ENCODE measurements around the gene HERPUD1. TPM values are rescaled to one million over a fixed set of nuclear protein-coding genes. Genes with fewer than 3 reads are reported as not detected.
A peak's percentile ranks its signal among the peaks of the same experiment; 100 is the strongest.

HERPUD1 gene
- total RNA-seq, 2 experiments from 2014 or later: 217 to 227 TPM

DNA sequence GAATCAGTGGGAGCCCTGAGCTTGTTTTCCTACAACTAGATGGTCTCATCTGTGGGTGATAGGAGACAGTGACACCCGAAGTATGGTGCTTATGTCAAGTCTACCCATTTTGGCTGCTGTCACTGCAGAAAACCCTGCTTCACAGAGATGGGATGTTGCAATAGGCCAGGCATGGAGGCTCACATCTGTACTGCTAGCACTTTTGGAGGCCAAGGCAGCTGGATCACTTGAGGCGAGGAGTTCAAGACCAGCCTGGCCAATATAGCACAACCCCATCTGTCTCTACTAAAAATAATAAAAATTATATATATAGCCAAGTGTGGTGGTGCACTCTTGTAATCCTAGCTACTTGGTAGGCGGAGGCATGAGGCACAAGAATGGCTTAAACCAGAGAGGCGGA lies 2.3 kb upstream of the HERPUD1 start:
- Histone ChIP-seq H3K4me3 (ENCODE audit: low read length) (no peak overlapping the region), H3K36me3 (ENCODE audit: insufficient read depth, low read length) (peaks cover 4% of the 10 kb centered on the region), H3K27me3 (ENCODE audit: control insufficient read depth in 1 of 2, insufficient read depth in 2 of 2, low read length in 2 of 2) (no peaks in the 10 kb centered on the region), H3K27ac (ENCODE audit: low read depth in 1 of 2, low read length in 2 of 2) (no peak overlapping the region), H3K9me3 (ENCODE audit: control insufficient read depth in 1 of 2, insufficient read depth in 1 of 2, low read length in 2 of 2) (no peaks in the 10 kb centered on the region), H3K4me1 (ENCODE audit: insufficient read depth, low read length) (peaks cover 20% of the 10 kb centered on the region)
- peaks cover 26% of the 10 kb centered on the region for H3K4me1 Mint-ChIP-seq (ENCODE audit: low read depth)
- CTCF ChIA-PET: no interaction called here
- peaks cover 26% of the 10 kb centered on the region for H3K36me3 Mint-ChIP-seq (ENCODE audit: low read depth)
- H3K9me3 Mint-ChIP-seq: no peaks in the 10 kb centered on the region
- TF ChIP-seq, protein P1, sequence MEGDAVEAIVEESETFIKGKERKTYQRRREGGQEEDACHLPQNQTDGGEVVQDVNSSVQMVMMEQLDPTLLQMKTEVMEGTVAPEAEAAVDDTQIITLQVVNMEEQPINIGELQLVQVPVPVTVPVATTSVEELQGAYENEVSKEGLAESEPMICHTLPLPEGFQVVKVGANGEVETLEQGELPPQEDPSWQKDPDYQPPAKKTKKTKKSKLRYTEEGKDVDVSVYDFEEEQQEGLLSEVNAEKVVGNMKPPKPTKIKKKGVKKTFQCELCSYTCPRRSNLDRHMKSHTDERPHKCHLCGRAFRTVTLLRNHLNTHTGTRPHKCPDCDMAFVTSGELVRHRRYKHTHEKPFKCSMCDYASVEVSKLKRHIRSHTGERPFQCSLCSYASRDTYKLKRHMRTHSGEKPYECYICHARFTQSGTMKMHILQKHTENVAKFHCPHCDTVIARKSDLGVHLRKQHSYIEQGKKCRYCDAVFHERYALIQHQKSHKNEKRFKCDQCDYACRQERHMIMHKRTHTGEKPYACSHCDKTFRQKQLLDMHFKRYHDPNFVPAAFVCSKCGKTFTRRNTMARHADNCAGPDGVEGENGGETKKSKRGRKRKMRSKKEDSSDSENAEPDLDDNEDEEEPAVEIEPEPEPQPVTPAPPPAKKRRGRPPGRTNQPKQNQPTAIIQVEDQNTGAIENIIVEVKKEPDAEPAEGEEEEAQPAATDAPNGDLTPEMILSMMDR (IDR thresholded peaks at IDR 0.05): no peak
- no peak for ATAC-seq (ENCODE audit: poor library complexity)
- DNase-seq: no peak
- no peak overlapping the region for H3K4me3 Mint-ChIP-seq
- H3K27me3 Mint-ChIP-seq: no peaks in the 10 kb centered on the region
- POLR2A ChIA-PET: no interaction called here
- H3K27ac Mint-ChIP-seq: peak overlapping the region; percentile 17
- intact Hi-C loops (cut with DNase I, micrococcal nuclease): loop anchor here (2.0 to 10.0 kb wide), 8 partner anchors 62 to 805 kb away; partner anchors contain the start of genes SLC12A3 (in 2 of the 2), ARL2BP (in 1 of the 2), CCDC102A (in 1 of the 2) and KATNB1 (in 1 of the 2)

GRCh38 chr16:56930486-56931270 lies 1.3 kb upstream of the HERPUD1 start:
- Histone ChIP-seq H3K9me3 (ENCODE audit: control insufficient read depth in 1 of 2, insufficient read depth in 1 of 2, low read length in 2 of 2) (no peaks in the 10 kb centered on the region), H3K4me3 (ENCODE audit: low read length) (no peak overlapping the region), H3K27ac (ENCODE audit: low read depth in 1 of 2, low read length in 2 of 2) (no peak overlapping the region), H3K36me3 (ENCODE audit: insufficient read depth, low read length) (peaks cover 14% of the 10 kb centered on the region), H3K27me3 (ENCODE audit: control insufficient read depth in 1 of 2, insufficient read depth in 2 of 2, low read length in 2 of 2) (no peaks in the 10 kb centered on the region), H3K4me1 (ENCODE audit: insufficient read depth, low read length) (peaks cover 25% of the 10 kb centered on the region)
- Mint-ChIP-seq H3K27me3 (no peaks in the 10 kb centered on the region), H3K36me3 (ENCODE audit: low read depth) (peaks cover 36% of the 10 kb centered on the region), H3K27ac (peak overlapping the region; percentile 96), H3K4me3 (peak overlapping the region; percentile 99), H3K4me1 (ENCODE audit: low read depth) (peaks cover 32% of the 10 kb centered on the region), H3K9me3 (no peaks in the 10 kb centered on the region)
- intact Hi-C loops (cut with DNase I, micrococcal nuclease): loop anchor here (2.0 to 10.0 kb wide), 8 partner anchors 62 to 804 kb away; partner anchors contain the start of genes SLC12A3 (in 2 of the 2), ARL2BP (in 1 of the 2), CCDC102A (in 1 of the 2) and KATNB1 (in 1 of the 2)
- TF ChIP-seq, protein P1 (IDR thresholded peaks at IDR 0.05): no peak
- no peak for ATAC-seq (ENCODE audit: poor library complexity)
- ChIA-PET POLR2A (interaction anchor here (0.6 to 4.5 kb wide), 12 partner anchors 9 to 479 kb away, joined by 3 to 31 read pairs (median 6); partner anchors contain the start of genes NLRC5, NUDT21, OGFOD1 and PSME3IP1), CTCF (interaction anchor here (1.0 kb wide), 1 partner anchor 34 kb away, joined by 3 read pairs; no protein-coding TSS in a partner anchor)
- DNase-seq: peak in 1 of 14 experiments; percentile 40

- Mint-ChIP-seq H3K4me1 (ENCODE audit: low read depth) (peaks cover 38% of the 10 kb centered on the region), H3K27me3 (no peaks in the 10 kb centered on the region), H3K27ac (peak overlapping the region; percentile 96), H3K9me3 (no peaks in the 10 kb centered on the region), H3K4me3 (peak overlapping the region; percentile 99), H3K36me3 (ENCODE audit: low read depth) (peaks cover 43% of the 10 kb centered on the region)
- no peak for DNase-seq
- Histone ChIP-seq H3K4me3 (ENCODE audit: low read length) (peak overlapping the region; percentile 99), H3K9me3 (ENCODE audit: control insufficient read depth in 1 of 2, insufficient read depth in 1 of 2, low read length in 2 of 2) (no peaks in the 10 kb centered on the region), H3K36me3 (ENCODE audit: insufficient read depth, low read length) (peaks cover 20% of the 10 kb centered on the region), H3K4me1 (ENCODE audit: insufficient read depth, low read length) (peaks cover 28% of the 10 kb centered on the region), H3K27me3 (ENCODE audit: control insufficient read depth in 1 of 2, insufficient read depth in 2 of 2, low read length in 2 of 2) (no peaks in the 10 kb centered on the region), H3K27ac (ENCODE audit: low read depth in 1 of 2, low read length in 2 of 2) (peak overlapping the region; percentile 81 to 93)
- POLR2A ChIA-PET: interaction anchor here (0.6 to 4.5 kb wide), 31 partner anchors 8 to 611 kb away, joined by 3 to 51 read pairs (median 3); partner anchors contain the start of genes ADGRG5, BBS2, CIAPIN1 and COQ9
- TF ChIP-seq, protein P1 (IDR thresholded peaks at IDR 0.05): no peak
- intact Hi-C loops (cut with DNase I, micrococcal nuclease): loop anchor here (2.0 to 10.0 kb wide), 8 partner anchors 61 to 803 kb away; partner anchors contain the start of genes SLC12A3 (in 2 of the 2), ARL2BP (in 1 of the 2), CCDC102A (in 1 of the 2) and KATNB1 (in 1 of the 2)
- no peak for ATAC-seq (ENCODE audit: poor library complexity)
- CTCF ChIA-PET: interaction anchor here (1.0 kb wide), 1 partner anchor 33 kb away, joined by 3 read pairs; no protein-coding TSS in a partner anchor
Measured at GRCh38 chr16:56931271-56931891, 561 bp upstream of the HERPUD1 start.

All from CD4-positive, alpha-beta T cell (primary cell).